ENCODE data around the gene UBIAD1.

GRCh38 chr1:11299225-11299574 lies 26.2 kb downstream of the UBIAD1 start:
- TF ChIP-seq, protein P1, sequence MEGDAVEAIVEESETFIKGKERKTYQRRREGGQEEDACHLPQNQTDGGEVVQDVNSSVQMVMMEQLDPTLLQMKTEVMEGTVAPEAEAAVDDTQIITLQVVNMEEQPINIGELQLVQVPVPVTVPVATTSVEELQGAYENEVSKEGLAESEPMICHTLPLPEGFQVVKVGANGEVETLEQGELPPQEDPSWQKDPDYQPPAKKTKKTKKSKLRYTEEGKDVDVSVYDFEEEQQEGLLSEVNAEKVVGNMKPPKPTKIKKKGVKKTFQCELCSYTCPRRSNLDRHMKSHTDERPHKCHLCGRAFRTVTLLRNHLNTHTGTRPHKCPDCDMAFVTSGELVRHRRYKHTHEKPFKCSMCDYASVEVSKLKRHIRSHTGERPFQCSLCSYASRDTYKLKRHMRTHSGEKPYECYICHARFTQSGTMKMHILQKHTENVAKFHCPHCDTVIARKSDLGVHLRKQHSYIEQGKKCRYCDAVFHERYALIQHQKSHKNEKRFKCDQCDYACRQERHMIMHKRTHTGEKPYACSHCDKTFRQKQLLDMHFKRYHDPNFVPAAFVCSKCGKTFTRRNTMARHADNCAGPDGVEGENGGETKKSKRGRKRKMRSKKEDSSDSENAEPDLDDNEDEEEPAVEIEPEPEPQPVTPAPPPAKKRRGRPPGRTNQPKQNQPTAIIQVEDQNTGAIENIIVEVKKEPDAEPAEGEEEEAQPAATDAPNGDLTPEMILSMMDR (IDR thresholded peaks at IDR 0.05; ENCODE audit: borderline replicate concordance, extremely low read depth, low read length, poor library complexity, severe bottlenecking): no peak
- TF ChIP-seq EZH2 (IDR thresholded peaks at IDR 0.05; ENCODE audit: borderline replicate concordance, low read depth, low read length, severe bottlenecking): no peak

Data from DND-41 (cell line).